ENCODE data around the gene FBN1.

The FBN1 gene

GRCh38 chr15:48411971-48412591, 233.4 kb downstream of the FBN1 start:
- CTCF ChIA-PET, result no interaction called here
- POLR2A ChIA-PET (ENCODE audit: low non-redundant PET), result no interaction called here
- DNase-seq (ENCODE audit: low spot score), result no peak
- H3K27ac ChIP-seq, result no peak overlapping the region
- TF ChIP-seq CTCF (conservative IDR thresholded peaks at IDR 0.05; ENCODE audit: low read depth), result no peak

GRCh38 chr15:48409623-48410022, 235.9 kb downstream of the FBN1 start:
- no peak overlapping the region for H3K27ac ChIP-seq
- ChIA-PET POLR2A (ENCODE audit: low non-redundant PET) (no interaction called here), CTCF (interaction anchor here (0.7 kb wide), 1 partner anchor 50 kb away, joined by 3 read pairs; no protein-coding TSS in a partner anchor)
- no peak for DNase-seq (ENCODE audit: low spot score)
- TF ChIP-seq CTCF (conservative IDR thresholded peaks at IDR 0.05; ENCODE audit: low read depth), result no peak

GRCh38 chr15:48408327-48408726, 237.2 kb downstream of the FBN1 start:
- no peak for DNase-seq (ENCODE audit: low spot score)
- H3K27ac ChIP-seq, result no peak overlapping the region
- no peak for TF ChIP-seq CTCF (conservative IDR thresholded peaks at IDR 0.05; ENCODE audit: low read depth)
- ChIA-PET CTCF (no interaction called here), POLR2A (ENCODE audit: low non-redundant PET) (no interaction called here)

GRCh38 chr15:48407646-48408045, 237.9 kb downstream of the FBN1 start:
- TF ChIP-seq CTCF (conservative IDR thresholded peaks at IDR 0.05; ENCODE audit: low read depth), result no peak
- ChIA-PET POLR2A (ENCODE audit: low non-redundant PET) (no interaction called here), CTCF (no interaction called here)
- H3K27ac ChIP-seq, result no peak overlapping the region
- no peak for DNase-seq (ENCODE audit: low spot score)

GRCh38 chr15:48406911-48407310, 238.6 kb downstream of the FBN1 start:
- no peak for TF ChIP-seq CTCF (conservative IDR thresholded peaks at IDR 0.05; ENCODE audit: low read depth)
- no peak overlapping the region for H3K27ac ChIP-seq
- no peak for DNase-seq (ENCODE audit: low spot score)
- ChIA-PET CTCF (interaction anchor here (0.5 to 0.9 kb wide), 2 partner anchors 14 to 496 kb away, joined by 4 to 5 read pairs; no protein-coding TSS in a partner anchor), POLR2A (ENCODE audit: low non-redundant PET) (no interaction called here)

GRCh38 chr15:48406266-48406891, 239.1 kb downstream of the FBN1 start:
- ChIA-PET POLR2A (ENCODE audit: low non-redundant PET) (no interaction called here), CTCF (interaction anchor here (0.5 to 0.9 kb wide), 2 partner anchors 13 to 496 kb away, joined by 4 to 5 read pairs; no protein-coding TSS in a partner anchor)
- no peak for DNase-seq (ENCODE audit: low spot score)
- no peak for TF ChIP-seq CTCF (conservative IDR thresholded peaks at IDR 0.05; ENCODE audit: low read depth)
- H3K27ac ChIP-seq, result no peak overlapping the region
